IMR-90 (cell line): ENCODE measurements around the gene ITPKB.

Source experiments
- TF ChIP-seq, protein P1 (sequence below): fragments of 150-350 bp; IDR thresholded peaks from 2 replicates; pipeline ENCODE4 v1.6.1; 2017; ENCODE audit warnings: mild to moderate bottlenecking, antibody characterized with exemption, low read length, low read depth
- TF ChIP-seq, protein P2 (sequence below): conservative IDR thresholded peaks from 2 replicates; pipeline ENCODE4 v1.5.1; 2012; ENCODE audit warnings: mild to moderate bottlenecking, low read depth, low read length, improper control_type of control experiment

DNA sequence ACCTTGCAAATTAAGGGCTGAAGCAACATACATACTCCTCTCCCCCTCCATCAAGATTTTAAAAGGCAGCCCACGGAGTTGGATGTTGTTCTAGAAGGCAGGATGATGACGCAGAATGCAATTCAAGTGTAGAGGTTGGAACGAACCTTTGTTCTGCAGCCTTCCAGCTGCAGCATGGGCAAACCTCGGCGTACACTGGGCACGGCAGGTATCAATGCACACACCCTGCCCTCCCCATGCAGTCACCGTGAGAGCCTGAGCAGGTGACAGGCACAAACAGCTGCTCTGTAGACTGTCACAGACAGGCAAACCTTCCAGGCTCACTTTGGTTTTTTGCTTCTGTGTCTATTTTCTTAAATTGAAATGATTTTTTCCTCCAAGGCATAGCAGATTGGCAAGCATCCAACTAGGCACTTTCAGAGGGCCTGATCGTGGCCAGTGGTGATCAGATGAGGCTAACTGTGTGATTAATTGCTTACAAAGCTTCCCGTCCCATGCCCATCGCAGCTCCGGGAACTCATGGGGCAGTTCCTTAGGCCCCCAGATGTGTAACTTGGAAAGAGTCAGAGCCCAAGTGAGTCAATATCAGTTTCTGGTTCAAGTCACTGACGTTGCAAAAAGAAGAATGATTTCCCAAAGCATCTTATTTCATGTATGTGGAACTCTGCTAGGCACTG, 82.3 kb downstream of the ITPKB start:
- TF ChIP-seq, protein P1, sequence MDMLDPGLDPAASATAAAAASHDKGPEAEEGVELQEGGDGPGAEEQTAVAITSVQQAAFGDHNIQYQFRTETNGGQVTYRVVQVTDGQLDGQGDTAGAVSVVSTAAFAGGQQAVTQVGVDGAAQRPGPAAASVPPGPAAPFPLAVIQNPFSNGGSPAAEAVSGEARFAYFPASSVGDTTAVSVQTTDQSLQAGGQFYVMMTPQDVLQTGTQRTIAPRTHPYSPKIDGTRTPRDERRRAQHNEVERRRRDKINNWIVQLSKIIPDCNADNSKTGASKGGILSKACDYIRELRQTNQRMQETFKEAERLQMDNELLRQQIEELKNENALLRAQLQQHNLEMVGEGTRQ, result no peak
- TF ChIP-seq, protein P2, sequence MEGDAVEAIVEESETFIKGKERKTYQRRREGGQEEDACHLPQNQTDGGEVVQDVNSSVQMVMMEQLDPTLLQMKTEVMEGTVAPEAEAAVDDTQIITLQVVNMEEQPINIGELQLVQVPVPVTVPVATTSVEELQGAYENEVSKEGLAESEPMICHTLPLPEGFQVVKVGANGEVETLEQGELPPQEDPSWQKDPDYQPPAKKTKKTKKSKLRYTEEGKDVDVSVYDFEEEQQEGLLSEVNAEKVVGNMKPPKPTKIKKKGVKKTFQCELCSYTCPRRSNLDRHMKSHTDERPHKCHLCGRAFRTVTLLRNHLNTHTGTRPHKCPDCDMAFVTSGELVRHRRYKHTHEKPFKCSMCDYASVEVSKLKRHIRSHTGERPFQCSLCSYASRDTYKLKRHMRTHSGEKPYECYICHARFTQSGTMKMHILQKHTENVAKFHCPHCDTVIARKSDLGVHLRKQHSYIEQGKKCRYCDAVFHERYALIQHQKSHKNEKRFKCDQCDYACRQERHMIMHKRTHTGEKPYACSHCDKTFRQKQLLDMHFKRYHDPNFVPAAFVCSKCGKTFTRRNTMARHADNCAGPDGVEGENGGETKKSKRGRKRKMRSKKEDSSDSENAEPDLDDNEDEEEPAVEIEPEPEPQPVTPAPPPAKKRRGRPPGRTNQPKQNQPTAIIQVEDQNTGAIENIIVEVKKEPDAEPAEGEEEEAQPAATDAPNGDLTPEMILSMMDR, result no peak
